ENCODE measurements around the gene FBXW9.

DNA sequence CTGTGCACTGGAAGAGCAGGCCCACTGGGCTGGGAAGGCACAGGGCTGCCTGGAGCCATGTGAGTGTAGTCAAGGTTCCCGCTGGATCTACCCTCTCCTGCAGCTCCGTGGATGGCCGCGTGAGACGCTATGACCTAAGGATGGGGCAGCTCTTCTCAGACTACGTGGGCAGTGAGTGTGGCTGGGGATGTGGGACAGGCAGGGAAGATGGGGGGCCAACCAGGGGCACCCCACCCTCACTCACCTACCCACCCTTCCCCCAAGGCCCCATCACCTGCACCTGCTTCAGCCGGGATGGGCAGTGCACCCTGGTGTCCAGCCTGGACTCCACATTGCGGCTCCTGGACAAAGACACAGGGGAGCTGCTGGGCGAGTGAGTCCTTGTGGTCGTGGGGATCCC is 23.7 kb downstream of the FBXW9 start:
- TF ChIP-seq BHLHE40 (IDR thresholded peaks at IDR 0.05; ENCODE audit: borderline replicate concordance) (no peak), FOXK2 (IDR thresholded peaks at IDR 0.05) (no peak), SP1 (IDR thresholded peaks at IDR 0.05) (no peak), ZNF384 (IDR thresholded peaks at IDR 0.05) (no peak), SUZ12 (IDR thresholded peaks at IDR 0.05) (no peak), NFRKB (IDR thresholded peaks at IDR 0.05) (no peak), FOXM1 (IDR thresholded peaks at IDR 0.05; ENCODE audit: borderline replicate concordance) (no peak), LEF1 (IDR thresholded peaks at IDR 0.05; ENCODE audit: borderline replicate concordance) (no peak), TARDBP (IDR thresholded peaks at IDR 0.05) (no peak), ELF4 (IDR thresholded peaks at IDR 0.05) (no peak), ARNT (IDR thresholded peaks at IDR 0.05) (no peak)

Measured in HEK293T (cell line).